H1 (cell line): ENCODE results near the gene ZSWIM2. TPM values are rescaled to one million over a fixed set of nuclear protein-coding genes. Genes with fewer than 3 reads are reported as not detected.

ENCODE experiments used
- CTCF ChIA-PET: fragments of 300-600 bp; sonication (Branson Sonifier 250); formaldehyde crosslinking; loops from one replicate; lab custom pipeline; 2021; ENCODE audit not compliant: partially characterized antibody; lab: Charles Lee
- POLR2A ChIA-PET: fragments of 300-600 bp; sonication (Branson Sonifier 250); formaldehyde crosslinking; loops from one replicate; lab custom pipeline; 2021; ENCODE audit warnings: inconsistent platforms; ENCODE audit not compliant: partially characterized antibody; lab: Charles Lee
- DNase-seq, 2 experiments: peaks; one replicate each; pipeline versions ENCODE4 v3.0.0 to v3.0.0-alpha.2; 2010 to 2022; ENCODE audit warnings: low spot score in 2 of 2, low read depth in 1 of 2, mixed read lengths in 1 of 2
- FAIRE-seq: peaks from 2 replicates; lab custom pipeline; 2011; peaks lifted over from hg19 to GRCh38; lab: Jason Lieb, UNC
- H2AFZ ChIP-seq: 2 replicates; pipeline ENCODE4 v1.8.1; 2012; ENCODE audit warnings: low read length, inconsistent platforms
- H2AK5ac ChIP-seq: 2 replicates; pipeline ENCODE4 v1.6.1; 2013; ENCODE audit warnings: low read depth, low read length
- H2BK120ac ChIP-seq: replicated peaks from 2 replicates; pipeline ENCODE3; 2013; ENCODE audit warnings: low read depth, low read length, inconsistent platforms
- H2BK12ac ChIP-seq: 2 replicates; pipeline ENCODE4 v1.6.1; 2013; ENCODE audit warnings: low read depth, low read length
- H2BK15ac ChIP-seq: 2 replicates; pipeline ENCODE4 v1.6.1; 2013; ENCODE audit warnings: low read length
- H2BK20ac ChIP-seq: 2 replicates; pipeline ENCODE4 v1.6.1; 2013; ENCODE audit warnings: low read length
- H2BK5ac ChIP-seq: 2 replicates; pipeline ENCODE4 v1.6.1; 2013; ENCODE audit warnings: low read depth, low read length
- H3K14ac ChIP-seq: 2 replicates; pipeline ENCODE4 v1.6.1; 2013; ENCODE audit warnings: inconsistent platforms; ENCODE audit not compliant: insufficient read length
- H3K18ac ChIP-seq: 2 replicates; pipeline ENCODE4 v1.6.1; 2013; ENCODE audit warnings: low read length; ENCODE audit errors: extremely low read depth
- H3K23ac ChIP-seq: 2 replicates; pipeline ENCODE4 v1.6.1; 2013; ENCODE audit warnings: inconsistent platforms; ENCODE audit not compliant: insufficient read length
- H3K23me2 ChIP-seq: 2 replicates; pipeline ENCODE4 v1.6.1; 2013; ENCODE audit warnings: low read depth, low read length
- H3K27ac ChIP-seq: 2 replicates; pipeline ENCODE4 v1.6.1; 2011; ENCODE audit warnings: low read depth, low read length, inconsistent platforms
- H3K27me3 ChIP-seq, 4 experiments: replicated peaks in 1 of 4; 1 replicate in 1 of 4; 2 replicates in 3 of 4; pipeline versions ENCODE4 v1.6.1 to v1.8.1; 2011 to 2013; ENCODE audit warnings: low read length in 3 of 4, mild to moderate bottlenecking in 3 of 4, inconsistent platforms in 2 of 4, mixed read lengths in 2 of 4, moderate library complexity in 1 of 4; ENCODE audit not compliant: control insufficient read depth in 3 of 4, insufficient read depth in 3 of 4; ENCODE audit errors: extremely low read depth in 1 of 4
- H3K36me3 ChIP-seq, 4 experiments: 2 replicates each; pipeline versions ENCODE4 v1.6.1 to v1.8.1; 2011 to 2013; ENCODE audit warnings: mild to moderate bottlenecking in 4 of 4, low read length in 3 of 4, moderate library complexity in 2 of 4, control low read depth in 1 of 4, inconsistent platforms in 1 of 4; ENCODE audit not compliant: insufficient read depth in 4 of 4, control insufficient read depth in 2 of 4
- H3K4ac ChIP-seq: replicated peaks from 2 replicates; pipeline ENCODE3; 2013; ENCODE audit warnings: low read length, low read depth, mixed read lengths, inconsistent platforms; ENCODE audit not compliant: insufficient read length
- H3K4me1 ChIP-seq, 4 experiments: replicated peaks in 1 of 4; 1 replicate in 1 of 4; 2 replicates in 3 of 4; pipeline versions ENCODE4 v1.6.1 to v1.8.1; 2011 to 2013; ENCODE audit warnings: low read length in 3 of 4, inconsistent platforms in 2 of 4, mixed read lengths in 1 of 4; ENCODE audit not compliant: insufficient read depth in 4 of 4, control insufficient read depth in 3 of 4
- H3K4me2 ChIP-seq, 2 experiments: 2 replicates each; pipeline versions ENCODE4 v1.6.1 to v1.8.1; 2011 to 2013; ENCODE audit warnings: low read depth in 2 of 2, low read length in 2 of 2, control low read depth in 1 of 2, inconsistent platforms in 1 of 2, mild to moderate bottlenecking in 1 of 2; ENCODE audit not compliant: insufficient read depth in 1 of 2
- H3K4me3 ChIP-seq, 4 experiments: fragments of 200-600, 300-600 bp in 1 of 4; sonication (generic), shearing (Covaris generic), sonication (Bioruptor Twin) in 1 of 4; 2 replicates each; pipeline versions ENCODE4 v1.5.1 to v1.8.1; 2011 to 2016; ENCODE audit warnings: low read length in 4 of 4, low read depth in 3 of 4, control low read depth in 2 of 4, inconsistent platforms in 2 of 4, mild to moderate bottlenecking in 2 of 4, mixed read lengths in 1 of 4, moderate library complexity in 1 of 4; ENCODE audit not compliant: insufficient read depth in 2 of 4; ENCODE audit errors: extremely low read depth in 1 of 4
- H3K56ac ChIP-seq: replicated peaks from 2 replicates; pipeline ENCODE3; 2013; ENCODE audit warnings: low read depth, mild to moderate bottlenecking, mixed read lengths, low read length, inconsistent platforms; ENCODE audit not compliant: insufficient read length
- H3K79me1 ChIP-seq: 2 replicates; pipeline ENCODE4 v1.6.1; 2013; ENCODE audit warnings: low read depth, low read length, control low read depth
- H3K79me2 ChIP-seq, 2 experiments: 2 replicates each; pipeline versions ENCODE4 v1.6.1 to v1.8.1; 2012 to 2013; ENCODE audit warnings: low read length in 2 of 2, mild to moderate bottlenecking in 2 of 2, inconsistent platforms in 1 of 2; ENCODE audit not compliant: insufficient read depth in 2 of 2, control insufficient read depth in 1 of 2
- H3K9ac ChIP-seq, 4 experiments: replicated peaks in 1 of 4; 1 replicate in 1 of 4; 2 replicates in 3 of 4; pipeline versions ENCODE4 v1.6.1 to v1.8.1; 2011 to 2013; ENCODE audit warnings: low read depth in 3 of 4, low read length in 3 of 4, control low read depth in 2 of 4, mild to moderate bottlenecking in 2 of 4, moderate library complexity in 2 of 4, inconsistent platforms in 1 of 4; ENCODE audit errors: extremely low read depth in 1 of 4
- H3K9me3 ChIP-seq, 2 experiments: 2 replicates each; pipeline versions ENCODE4 v1.6.1 to v1.8.1; 2012 to 2013; ENCODE audit warnings: mild to moderate bottlenecking in 2 of 2, moderate library complexity in 2 of 2, control low read depth in 1 of 2, inconsistent platforms in 1 of 2, low read depth in 1 of 2, low read length in 1 of 2, mixed read lengths in 1 of 2; ENCODE audit not compliant: insufficient read depth in 2 of 2
- H4K20me1 ChIP-seq, 2 experiments: replicated peaks in 1 of 2; 2 replicates each; pipeline versions ENCODE3 to v1.8.1; 2011 to 2013; ENCODE audit warnings: inconsistent platforms in 2 of 2, low read length in 2 of 2, mild to moderate bottlenecking in 1 of 2; ENCODE audit not compliant: insufficient read depth in 2 of 2, control insufficient read depth in 1 of 2
- H4K5ac ChIP-seq: 2 replicates; pipeline ENCODE4 v1.6.1; 2013; ENCODE audit warnings: low read length, low read depth, mixed read lengths, inconsistent platforms; ENCODE audit not compliant: insufficient read length
- H4K8ac ChIP-seq: 2 replicates; pipeline ENCODE4 v1.8.0; 2013; ENCODE audit warnings: mild to moderate bottlenecking, moderate library complexity, low read length, inconsistent platforms; ENCODE audit not compliant: insufficient read depth; ENCODE audit errors: extremely low read depth
- H4K91ac ChIP-seq: replicated peaks from 2 replicates; pipeline ENCODE3; 2013; ENCODE audit warnings: low read length, mixed read lengths, inconsistent platforms; ENCODE audit not compliant: insufficient read length
- EGR1 ChIP-seq: IDR thresholded peaks from 2 replicates; pipeline ENCODE4 v1.6.1; 2011; ENCODE audit warnings: low read depth, low read length, borderline replicate concordance
- EP300 ChIP-seq, 2 experiments: IDR thresholded peaks; 1 replicate in 1 of 2; 2 replicates in 1 of 2; pipeline ENCODE4 v1.6.1; 2011 to 2012; ENCODE audit warnings: low read depth in 2 of 2, low read length in 2 of 2, mild to moderate bottlenecking in 2 of 2, borderline replicate concordance in 1 of 2, inconsistent platforms in 1 of 2, moderate library complexity in 1 of 2
- KDM4A ChIP-seq: IDR thresholded peaks from one replicate; pipeline ENCODE4 v1.7.1; 2012; ENCODE audit warnings: low read depth, mild to moderate bottlenecking, moderate library complexity, low read length, inconsistent platforms; ENCODE audit not compliant: severe bottlenecking
- KDM5A ChIP-seq: fragments of 200-600 bp; IDR thresholded peaks from 2 replicates; pipeline ENCODE4 v1.7.1; 2012; ENCODE audit warnings: mild to moderate bottlenecking, low read length, inconsistent platforms, mixed read lengths
- RFX5 ChIP-seq: IDR thresholded peaks from 2 replicates; pipeline ENCODE4 v1.6.1; 2011; ENCODE audit warnings: low read depth, low read length, improper control_type of control experiment, borderline replicate concordance
- SAP30 ChIP-seq: fragments of 300-600 bp; sonication (generic); IDR thresholded peaks from 2 replicates; pipeline ENCODE4 v1.7.1; 2012; ENCODE audit warnings: low read length, moderate library complexity, mild to moderate bottlenecking, inconsistent platforms; ENCODE audit not compliant: insufficient read depth, insufficient replicate concordance
- SIN3A ChIP-seq, 2 experiments: IDR thresholded peaks in 1 of 2; conservative IDR thresholded peaks in 1 of 2; 2 replicates each; pipeline ENCODE4 v1.6.1; 2011 to 2012; ENCODE audit warnings: low read length in 2 of 2, improper control_type of control experiment in 1 of 2, low read depth in 1 of 2, mild to moderate bottlenecking in 1 of 2
- SIRT6 ChIP-seq: IDR thresholded peaks from one replicate; pipeline ENCODE4 v1.7.1; 2012; ENCODE audit warnings: low read length, inconsistent platforms
- SUZ12 ChIP-seq: fragments of 200-600 bp; sonication (generic); IDR thresholded peaks from 2 replicates; pipeline ENCODE4 v1.6.1; 2012; ENCODE audit warnings: mild to moderate bottlenecking, inconsistent platforms, low read length, moderate library complexity, mixed read lengths
- TAF1 ChIP-seq: IDR thresholded peaks from 2 replicates; pipeline ENCODE4 v1.6.1; 2011; ENCODE audit warnings: mild to moderate bottlenecking, low read depth, low read length
- TAF7 ChIP-seq: optimal IDR thresholded peaks from 2 replicates; pipeline ENCODE3; 2011; ENCODE audit warnings: low read depth, mild to moderate bottlenecking, inconsistent platforms, low read length, moderate library complexity, borderline replicate concordance
- TCF12 ChIP-seq: IDR thresholded peaks from 2 replicates; pipeline ENCODE4 v1.6.1; 2011; ENCODE audit warnings: low read depth, mild to moderate bottlenecking, low read length
- WGBS, 2 experiments: shearing (Covaris generic) in 1 of 2; methylation state at CpG; one replicate each; pipeline versions ENCODE4 v1.1.6 to v1.1.7; 2013 to 2015; ENCODE audit warnings: low lambda C conversion rate in 2 of 2, mixed read lengths in 2 of 2, inconsistent platforms in 1 of 2, low coverage in 1 of 2, missing lambda C conversion rate in 1 of 2; ENCODE audit not compliant: insufficient replicate concordance in 2 of 2, insufficient coverage in 1 of 2, insufficient read length in 1 of 2; ENCODE audit errors: extremely low coverage in 1 of 2, missing lambda C conversion rate in 1 of 2; 5-methylcytosine and 5-hydroxymethylcytosine counted together
- polyA plus RNA-seq, 7 experiments: library from polyadenylated mRNA; depleted of rRNA in 3 of 7; stranded (reverse) in 5 of 7; unstranded in 2 of 7; fragments of >200 nt in 5 of 7; fragments of 200-250 nt in 2 of 7; gene quantifications; 1 replicate in 5 of 7; 2 replicates in 1 of 7; 4 replicates in 1 of 7; pipeline versions ENCODE4 v1.2.1 to v1.2.3, GENCODE V29; 2011 to 2013; ENCODE audit warnings: missing spikeins in 2 of 7, mixed read lengths in 2 of 7
- total RNA-seq: library from RNA; stranded (reverse); fragmentation: NEBNext Ultra II Directional; extraction: Animal tissue kit (Norgen Biotek cat#: 25700); gene quantifications from 2 replicates; pipeline ENCODE4 v1.2.1, GENCODE V29; 2021
- TF ChIP-seq, protein P1 (sequence below): IDR thresholded peaks from 2 replicates; pipeline ENCODE4 v1.6.1; 2012; ENCODE audit warnings: inconsistent platforms

Gene ZSWIM2
- total and polyA plus RNA-seq, 2 of the 8 experiments (the other 6 are each of a cell fraction or from before 2014, with no cell fraction given), result not detected

DNA sequence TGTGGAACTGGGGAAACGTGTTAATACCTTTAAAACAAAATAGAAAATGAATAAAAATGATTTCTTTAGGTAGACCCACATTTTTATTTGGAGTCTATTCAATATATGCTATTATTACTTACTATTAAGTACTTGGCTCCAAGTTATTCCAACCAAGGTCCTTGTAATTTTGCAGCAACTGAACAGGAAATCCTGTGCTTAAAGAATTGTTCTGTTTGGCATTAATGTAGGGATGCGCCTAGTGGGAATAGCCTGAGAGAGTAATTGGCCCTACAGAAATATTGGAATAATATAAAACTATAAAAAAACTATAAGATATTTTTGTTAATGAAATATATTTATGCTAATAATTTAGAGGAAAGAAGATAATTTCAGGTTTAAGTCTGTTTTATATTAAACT is 22.9 kb upstream of the ZSWIM2 start:
- no peak overlapping the region for H3K9ac ChIP-seq
- no peak overlapping the region for H4K91ac ChIP-seq
- no peak overlapping the region for H2AFZ ChIP-seq
- no peak overlapping the region for H3K18ac ChIP-seq
- FAIRE-seq, result no peak
- no peaks in the 10 kb centered on the region for H3K9me3 ChIP-seq
- no peak overlapping the region for H3K4ac ChIP-seq
- POLR2A ChIA-PET, result no interaction called here
- no peak overlapping the region for H2BK5ac ChIP-seq
- H4K5ac ChIP-seq, result no peak overlapping the region
- H2BK12ac ChIP-seq, result no peak overlapping the region
- no peak overlapping the region for H3K27ac ChIP-seq
- no peaks in the 10 kb centered on the region for H3K36me3 ChIP-seq
- H3K23me2 ChIP-seq, result no peaks in the 10 kb centered on the region
- no peak overlapping the region for H3K4me2 ChIP-seq
- DNase-seq, result no peak
- 81% methylated on average over 2 of the region's 2 CpGs; no CpG with 5 or more reads in 1 of the 2 experiments for WGBS, 2 experiments
- H2BK15ac ChIP-seq, result no peak overlapping the region
- CTCF ChIA-PET, result interaction anchor here (2.0 kb wide), 1 partner anchor 8 kb away, joined by 8 read pairs; no protein-coding TSS in a partner anchor
- no peak overlapping the region for H2AK5ac ChIP-seq
- H3K14ac ChIP-seq, result no peak overlapping the region
- peaks cover 0 to 2% (median 0%) of the 10 kb centered on the region in 4 experiments; a peak in 1 of 7 replicates for H3K27me3 ChIP-seq
- H2BK20ac ChIP-seq, result no peak overlapping the region
- H3K56ac ChIP-seq, result no peak overlapping the region
- H4K20me1 ChIP-seq, result no peaks in the 10 kb centered on the region
- H3K4me1 ChIP-seq, result no peaks in the 10 kb centered on the region
- H2BK120ac ChIP-seq, result no peak overlapping the region
- no peaks in the 10 kb centered on the region for H3K79me1 ChIP-seq
- H3K79me2 ChIP-seq, result no peaks in the 10 kb centered on the region
- no peak overlapping the region for H3K23ac ChIP-seq
- no peak overlapping the region for H3K4me3 ChIP-seq
- no peak overlapping the region for H4K8ac ChIP-seq
- TF ChIP-seq TAF1 (no peak), TAF7 (no peak), SIN3A (conservative IDR thresholded peaks at IDR 0.05 in 1 of 2, IDR thresholded peaks at IDR 0.05 in 1 of 2; ENCODE audit: low read depth in 1 of 2, low read length in 2 of 2) (no peak), SIRT6 (no peak), KDM5A (no peak), RFX5 (no peak), SUZ12 (no peak), TCF12 (no peak), EP300 (IDR thresholded peaks at IDR 0.05; ENCODE audit: borderline replicate concordance in 1 of 2, low read depth in 2 of 2, low read length in 2 of 2) (no peak), EGR1 (no peak), KDM4A (no peak), SAP30 (no peak)
- TF ChIP-seq, protein P1, sequence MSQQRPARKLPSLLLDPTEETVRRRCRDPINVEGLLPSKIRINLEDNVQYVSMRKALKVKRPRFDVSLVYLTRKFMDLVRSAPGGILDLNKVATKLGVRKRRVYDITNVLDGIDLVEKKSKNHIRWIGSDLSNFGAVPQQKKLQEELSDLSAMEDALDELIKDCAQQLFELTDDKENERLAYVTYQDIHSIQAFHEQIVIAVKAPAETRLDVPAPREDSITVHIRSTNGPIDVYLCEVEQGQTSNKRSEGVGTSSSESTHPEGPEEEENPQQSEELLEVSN, result no peak
